ENCODE results near the gene MRPL46.

GRCh38 chr15:88463870-88464532, 3.2 kb downstream of the MRPL46 start:
- TF ChIP-seq CTCF (conservative IDR thresholded peaks at IDR 0.05; ENCODE audit: low read depth, low read length) (no peak), RAD21 (IDR thresholded peaks at IDR 0.05; ENCODE audit: low read length) (no peak), CEBPB (IDR thresholded peaks at IDR 0.05; ENCODE audit: low read depth, low read length) (no peak), RFX5 (IDR thresholded peaks at IDR 0.05; ENCODE audit: low read depth, low read length) (no peak), POLR2A (IDR thresholded peaks at IDR 0.05; ENCODE audit: low read depth, low read length) (no peak), ELK1 (IDR thresholded peaks at IDR 0.05; ENCODE audit: borderline replicate concordance, low read depth, low read length) (no peak)
